Activated naive CD4-positive, alpha-beta T cell treated with anti-CD3 and anti-CD28 coated beads, Interleukin-2, amount 50 U/mL, for 72 hours (primary cell): ENCODE data around the gene GSTT4. TPM values are rescaled to one million over a fixed set of nuclear protein-coding genes. Genes with fewer than 3 reads are reported as not detected.
"Not testable (repeated sequence)": the region's sequence is repeated elsewhere in the genome, so short reads cannot be mapped to it uniquely, and the experiment has no call there.

Source experiments
- ATAC-seq, 2 donors: fragments of 150-1000 bp; cut with Tn5 transposase; 2 replicates each; pipeline ENCODE4 v1.10.0; 2021; ENCODE audit warnings: mild to moderate bottlenecking in 2 of 2, moderate library complexity in 2 of 2
- DNase-seq, 2 donors: peaks; one replicate each; pipeline ENCODE4 v3.0.0; 2021 to 2022; ENCODE audit warnings: low spot score in 2 of 2
- H3K27ac Mint-ChIP-seq, 2 donors: one replicate each; pipeline ENCODE4 v1.8.0; 2022; ENCODE audit warnings: mild to moderate bottlenecking in 2 of 2, mixed read lengths in 2 of 2
- H3K36me3 Mint-ChIP-seq, 2 donors: one replicate each; pipeline ENCODE4 v1.8.0; 2022; ENCODE audit warnings: mixed read lengths in 2 of 2
- H3K9me3 Mint-ChIP-seq, 2 donors: one replicate each; pipeline ENCODE4 v1.8.0; 2022; ENCODE audit warnings: mixed read lengths in 2 of 2
- total RNA-seq, 2 donors: library from RNA; stranded (reverse); gene quantifications; one replicate each; pipeline ENCODE4 v1.2.3, GENCODE V29; 2022

The GSTT4 gene
- total RNA-seq, 2 donors from 2014 or later: not detected

GRCh38 chr22:23974836-23975352 lies 30.4 kb downstream of the GSTT4 start:
- not testable (repeated sequence) for H3K27ac Mint-ChIP-seq, H3K9me3 Mint-ChIP-seq
- peaks cover 8 to 15% of the 10 kb centered on the region in 2 donors for H3K36me3 Mint-ChIP-seq
- peak in 1 of 2 donors; percentile 53 for DNase-seq
- ATAC-seq: peak; percentile 30 to 40

- H3K27ac Mint-ChIP-seq, DNase-seq, H3K9me3 Mint-ChIP-seq: not testable (repeated sequence)
- peaks cover 9 to 20% of the 10 kb centered on the region in 2 donors for H3K36me3 Mint-ChIP-seq
- ATAC-seq: peak; percentile 98
These were observed 30.9 kb downstream of the GSTT4 start, which contains the start of gene DDT for GRCh38 chr22:23974345-23974744. Gene DDT, minus strand, starts transcription at chr22:23974441. Its CDS starts 27 bp downstream, at chr22:23974414.

GRCh38 chr22:23971927-23972326 lies 33.3 kb downstream of the GSTT4 start:
- H3K27ac Mint-ChIP-seq: peak overlapping the region in 1 of 2 donors; percentile 44
- not testable (repeated sequence) for H3K9me3 Mint-ChIP-seq, ATAC-seq, DNase-seq
- H3K36me3 Mint-ChIP-seq: peaks cover 9 to 26% of the 10 kb centered on the region in 2 donors

GRCh38 chr22:23970816-23971486 lies 34.3 kb downstream of the GSTT4 start:
- peaks cover 9 to 26% of the 10 kb centered on the region in 2 donors for H3K36me3 Mint-ChIP-seq
- H3K9me3 Mint-ChIP-seq: no peaks in the 10 kb centered on the region
- ATAC-seq (no peak), DNase-seq (peak in 1 of 2 donors; percentile 52)
- peak overlapping the region; percentile 44 to 65 for H3K27ac Mint-ChIP-seq

GRCh38 chr22:23970201-23970641 lies 35.0 kb downstream of the GSTT4 start:
- DNase-seq (no peak), ATAC-seq (no peak)
- no peaks in the 10 kb centered on the region for H3K9me3 Mint-ChIP-seq
- peaks cover 9 to 26% of the 10 kb centered on the region in 2 donors for H3K36me3 Mint-ChIP-seq
- peak overlapping the region; percentile 0 to 44 for H3K27ac Mint-ChIP-seq

GRCh38 chr22:23969071-23969470 lies 36.2 kb downstream of the GSTT4 start:
- no peak for DNase-seq
- ATAC-seq: no peak
- peak overlapping the region; percentile 44 to 62 for H3K27ac Mint-ChIP-seq
- H3K9me3 Mint-ChIP-seq: no peaks in the 10 kb centered on the region
- H3K36me3 Mint-ChIP-seq: peaks cover 9 to 26% of the 10 kb centered on the region in 2 donors

- peak; percentile 98 for ATAC-seq
- not testable (repeated sequence) for H3K9me3 Mint-ChIP-seq, H3K27ac Mint-ChIP-seq, DNase-seq
- H3K36me3 Mint-ChIP-seq: peaks cover 9 to 26% of the 10 kb centered on the region in 2 donors
These were observed 38.7 kb downstream of the GSTT4 start, which contains the start of gene DDTL for GRCh38 chr22:23966568-23966967. Gene DDTL, plus strand, starts transcription at chr22:23966888. Its CDS starts 27 bp downstream, at chr22:23966915.

- H3K27ac Mint-ChIP-seq, H3K9me3 Mint-ChIP-seq, DNase-seq: not testable (repeated sequence)
- peaks cover 9 to 21% of the 10 kb centered on the region in 2 donors for H3K36me3 Mint-ChIP-seq
- peak; percentile 35 to 41 for ATAC-seq
These were observed 39.2 kb downstream of the GSTT4 start for GRCh38 chr22:23966094-23966493.

- not testable (repeated sequence) for H3K36me3 Mint-ChIP-seq, H3K9me3 Mint-ChIP-seq, DNase-seq, H3K27ac Mint-ChIP-seq
- ATAC-seq: peak; percentile 26 to 50
These were observed 44.0 kb downstream of the GSTT4 start, which contains the start of gene GSTT2B for GRCh38 chr22:23961084-23961771. Gene GSTT2B, minus strand, starts transcription at chr22:23961195. Its CDS starts 64 bp downstream, at chr22:23961131.

GRCh38 chr22:23956301-23956900 lies 48.9 kb downstream of the GSTT4 start:
- peak; percentile 88 to 94 for ATAC-seq
- DNase-seq: peak in 1 of 2 donors; percentile 86
- not testable (repeated sequence) for H3K9me3 Mint-ChIP-seq, H3K36me3 Mint-ChIP-seq, H3K27ac Mint-ChIP-seq

- not testable (repeated sequence) for H3K9me3 Mint-ChIP-seq, DNase-seq
These were observed 49.4 kb downstream of the GSTT4 start for GRCh38 chr22:23955886-23956285.

GRCh38 chr22:23954991-23955305 lies 50.3 kb downstream of the GSTT4 start:
- DNase-seq, H3K36me3 Mint-ChIP-seq, H3K9me3 Mint-ChIP-seq, ATAC-seq, H3K27ac Mint-ChIP-seq: not testable (repeated sequence)

More at GRCh38 chr22:23955886-23956285, 49.4 kb downstream of the GSTT4 start:
- ATAC-seq, H3K27ac Mint-ChIP-seq, H3K36me3 Mint-ChIP-seq: not testable (repeated sequence)

- H3K9me3 Mint-ChIP-seq, H3K36me3 Mint-ChIP-seq, H3K27ac Mint-ChIP-seq, DNase-seq, ATAC-seq: not testable (repeated sequence)
These were observed 50.9 kb downstream of the GSTT4 start for GRCh38 chr22:23954193-23954990.

- ATAC-seq, H3K27ac Mint-ChIP-seq, H3K36me3 Mint-ChIP-seq, DNase-seq, H3K9me3 Mint-ChIP-seq: not testable (repeated sequence)
These were observed 51.8 kb downstream of the GSTT4 start for GRCh38 chr22:23953485-23953884.

GRCh38 chr22:23952794-23953405 lies 52.4 kb downstream of the GSTT4 start:
- H3K36me3 Mint-ChIP-seq, ATAC-seq, DNase-seq, H3K9me3 Mint-ChIP-seq: not testable (repeated sequence)
- peak overlapping the region in 1 of 2 donors; percentile 1 for H3K27ac Mint-ChIP-seq

- ATAC-seq: peak in 1 of 2 donors; percentile 24
- not testable (repeated sequence) for H3K27ac Mint-ChIP-seq, H3K36me3 Mint-ChIP-seq, DNase-seq, H3K9me3 Mint-ChIP-seq
These were observed 53.9 kb downstream of the GSTT4 start for GRCh38 chr22:23951383-23951782.
